Memory B cell (primary cell): ENCODE measurements around the gene SRSF5.
"Not testable (repeated sequence)": the region's sequence is repeated elsewhere in the genome, so short reads cannot be mapped to it uniquely, and the experiment has no call there.

ENCODE experiments used
- ATAC-seq: fragments of 150-1000 bp; cut with Tn5 transposase; 2 replicates; pipeline ENCODE4 v1.10.0; 2021; ENCODE audit warnings: low read depth, mild to moderate bottlenecking, moderate library complexity
- DNase-seq, 2 donors: peaks; one replicate each; pipeline ENCODE4 v3.0.0; 2022; ENCODE audit warnings: low spot score in 2 of 2
- H3K27ac Mint-ChIP-seq: one replicate; pipeline ENCODE4 v1.8.0; 2022; ENCODE audit warnings: mild to moderate bottlenecking, moderate library complexity, mixed read lengths
- H3K27me3 Mint-ChIP-seq: one replicate; pipeline ENCODE4 v1.8.0; 2022; ENCODE audit warnings: mixed read lengths
- H3K36me3 Mint-ChIP-seq: one replicate; pipeline ENCODE4 v1.8.0; 2022; ENCODE audit warnings: mild to moderate bottlenecking, mixed read lengths
- H3K4me1 Mint-ChIP-seq: one replicate; pipeline ENCODE4 v1.8.0; 2022; ENCODE audit warnings: mixed read lengths
- H3K4me3 Mint-ChIP-seq: one replicate; pipeline ENCODE4 v1.8.0; 2022; ENCODE audit warnings: mild to moderate bottlenecking, moderate library complexity, mixed read lengths
- H3K9me3 Mint-ChIP-seq: one replicate; pipeline ENCODE4 v1.8.0; 2022; ENCODE audit warnings: mixed read lengths

The SRSF5 gene

DNA sequence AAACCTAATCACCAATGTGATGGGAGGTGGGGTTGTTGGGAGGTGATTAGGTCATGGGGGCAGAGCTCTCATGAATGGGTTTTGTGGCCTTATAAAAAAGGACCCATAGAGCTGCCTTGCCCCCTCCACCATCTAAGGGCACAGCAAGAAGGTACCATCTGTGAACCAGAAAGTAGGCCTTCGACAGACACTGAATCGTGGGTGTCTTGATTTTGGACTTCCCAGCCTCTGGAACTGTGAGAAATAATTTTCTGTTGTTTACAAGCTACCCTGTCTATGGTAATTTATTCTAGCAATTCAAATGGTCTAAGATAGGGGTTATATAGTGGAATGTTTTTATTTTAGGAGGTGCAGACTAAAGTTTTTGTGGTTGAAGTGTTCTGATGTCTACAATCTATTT lies 38.0 kb downstream of the SRSF5 start:
- ATAC-seq: no peak
- no peak overlapping the region for H3K27ac Mint-ChIP-seq
- H3K4me1 Mint-ChIP-seq: no peaks in the 10 kb centered on the region

GRCh38 chr14:69807192-69807591 lies 40.2 kb downstream of the SRSF5 start:
- DNase-seq: no peak
- no peaks in the 10 kb centered on the region for H3K9me3 Mint-ChIP-seq
- no peak for ATAC-seq
- H3K36me3 Mint-ChIP-seq: no peaks in the 10 kb centered on the region
- H3K4me3 Mint-ChIP-seq: no peak overlapping the region
- H3K27me3 Mint-ChIP-seq: peaks cover 10% of the 10 kb centered on the region
- no peaks in the 10 kb centered on the region for H3K4me1 Mint-ChIP-seq
- H3K27ac Mint-ChIP-seq: no peak overlapping the region

More for the DNA sequence above, 38.0 kb downstream of the SRSF5 start:
- Mint-ChIP-seq H3K4me3 (no peak overlapping the region), H3K9me3 (peaks cover 3% of the 10 kb centered on the region), H3K27me3 (peaks cover 10% of the 10 kb centered on the region), H3K36me3 (peaks cover 5% of the 10 kb centered on the region)
- no peak for DNase-seq

- Mint-ChIP-seq H3K27me3 (peaks cover 8% of the 10 kb centered on the region), H3K9me3 (no peaks in the 10 kb centered on the region), H3K36me3 (no peaks in the 10 kb centered on the region), H3K27ac (no peak overlapping the region), H3K4me3 (no peak overlapping the region), H3K4me1 (no peaks in the 10 kb centered on the region)
- ATAC-seq (no peak), DNase-seq (no peak)
These were observed 42.2 kb downstream of the SRSF5 start for GRCh38 chr14:69808919-69809808.

DNA sequence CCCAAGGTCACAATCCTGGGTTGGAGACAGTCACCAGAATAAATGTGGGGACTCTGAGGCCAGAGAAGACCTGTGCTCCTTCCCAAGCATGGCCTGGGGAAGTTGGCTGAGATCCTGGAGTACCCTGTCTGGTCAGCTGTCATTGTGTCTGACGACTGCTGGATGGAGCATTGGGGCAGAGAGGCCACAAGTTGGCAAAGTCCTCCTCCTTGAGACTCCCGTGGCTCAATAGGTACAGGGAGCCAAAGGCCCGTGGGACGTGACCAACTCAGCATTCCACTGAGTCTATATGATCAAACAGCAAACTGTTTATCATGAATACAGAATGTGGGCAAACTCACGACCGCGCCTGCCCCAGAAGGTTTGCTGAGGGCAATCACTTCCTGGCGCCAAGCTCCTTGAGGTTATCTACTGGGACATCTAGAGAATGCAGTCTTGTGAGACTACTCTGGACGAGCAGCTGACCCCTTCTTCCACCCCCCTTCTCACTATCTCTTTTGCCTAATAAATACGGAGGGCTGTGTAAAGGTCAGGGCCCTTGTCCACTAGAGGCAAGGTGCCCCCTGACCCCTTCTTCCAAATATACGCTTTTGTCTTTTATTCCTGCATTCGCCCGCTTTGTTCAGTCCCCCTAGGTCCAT lies 44.4 kb downstream of the SRSF5 start:
- no peak overlapping the region for H3K27ac Mint-ChIP-seq
- ATAC-seq (no peak), DNase-seq (no peak)
- H3K27me3 Mint-ChIP-seq: peaks cover 6% of the 10 kb centered on the region
- no peak overlapping the region for H3K4me3 Mint-ChIP-seq
- H3K4me1 Mint-ChIP-seq: no peaks in the 10 kb centered on the region
- no peaks in the 10 kb centered on the region for H3K36me3 Mint-ChIP-seq
- no peaks in the 10 kb centered on the region for H3K9me3 Mint-ChIP-seq

DNA sequence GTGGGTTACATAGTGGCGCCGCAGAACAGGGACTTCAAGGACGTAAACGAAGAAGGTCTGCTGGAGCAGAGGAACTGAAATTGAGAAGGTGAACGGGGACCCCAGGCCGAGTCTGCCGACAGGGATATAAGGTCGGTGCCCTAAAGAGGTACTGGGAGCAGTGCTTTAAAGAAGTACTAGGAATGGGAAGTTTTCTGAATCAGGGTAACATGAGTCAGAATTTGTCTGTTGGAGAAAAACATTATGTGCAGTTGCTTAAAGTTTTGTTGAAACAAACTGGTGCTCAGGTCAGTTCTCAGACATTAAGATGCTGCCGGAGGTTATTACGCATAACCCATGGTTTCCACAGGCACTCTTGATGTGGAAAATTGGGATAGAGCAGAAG lies 44.9 kb downstream of the SRSF5 start:
- DNase-seq: no peak
- H3K9me3 Mint-ChIP-seq: no peaks in the 10 kb centered on the region
- H3K36me3 Mint-ChIP-seq: no peaks in the 10 kb centered on the region
- no peak overlapping the region for H3K27ac Mint-ChIP-seq
- no peak overlapping the region for H3K4me3 Mint-ChIP-seq
- no peaks in the 10 kb centered on the region for H3K4me1 Mint-ChIP-seq
- no peak for ATAC-seq
- H3K27me3 Mint-ChIP-seq: peaks cover 6% of the 10 kb centered on the region

GRCh38 chr14:69812711-69813110 lies 45.8 kb downstream of the SRSF5 start:
- no peak for DNase-seq
- H3K27me3 Mint-ChIP-seq: peaks cover 6% of the 10 kb centered on the region
- no peak overlapping the region for H3K4me3 Mint-ChIP-seq
- H3K36me3 Mint-ChIP-seq: no peaks in the 10 kb centered on the region
- H3K9me3 Mint-ChIP-seq: no peaks in the 10 kb centered on the region
- no peaks in the 10 kb centered on the region for H3K4me1 Mint-ChIP-seq
- ATAC-seq: no peak
- H3K27ac Mint-ChIP-seq: no peak overlapping the region

GRCh38 chr14:69813346-69813745 lies 46.4 kb downstream of the SRSF5 start:
- H3K4me1 Mint-ChIP-seq, H3K36me3 Mint-ChIP-seq, H3K9me3 Mint-ChIP-seq, H3K27me3 Mint-ChIP-seq, DNase-seq, H3K27ac Mint-ChIP-seq, H3K4me3 Mint-ChIP-seq, ATAC-seq: not testable (repeated sequence)

DNA sequence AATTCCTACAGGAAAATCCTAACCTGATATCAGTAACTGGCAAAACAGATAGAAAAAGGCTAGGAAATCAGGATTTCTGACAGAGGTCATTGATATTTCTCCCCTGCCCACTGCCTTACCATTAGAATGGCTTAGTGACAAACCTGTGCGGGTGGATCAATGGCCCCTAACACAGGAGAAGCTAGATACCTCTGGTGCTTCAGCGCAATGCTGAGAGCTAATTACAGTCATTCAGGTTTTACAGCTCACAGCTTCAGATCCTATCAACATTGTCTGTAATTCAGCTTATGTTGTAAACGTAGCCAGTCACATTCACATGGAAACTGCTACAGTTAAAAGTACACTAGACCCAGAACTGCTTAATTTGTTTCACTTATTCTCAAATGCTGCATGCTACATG lies 47.5 kb downstream of the SRSF5 start:
- H3K4me1 Mint-ChIP-seq: peaks cover 7% of the 10 kb centered on the region
- ATAC-seq (no peak), DNase-seq (no peak)
- H3K27me3 Mint-ChIP-seq: peaks cover 7% of the 10 kb centered on the region
- no peaks in the 10 kb centered on the region for H3K9me3 Mint-ChIP-seq
- no peak overlapping the region for H3K4me3 Mint-ChIP-seq
- no peaks in the 10 kb centered on the region for H3K36me3 Mint-ChIP-seq
- no peak overlapping the region for H3K27ac Mint-ChIP-seq

- Mint-ChIP-seq H3K27me3 (peaks cover 7% of the 10 kb centered on the region), H3K4me3 (no peak overlapping the region)
- no peak for DNase-seq
These were observed 48.6 kb downstream of the SRSF5 start for GRCh38 chr14:69815556-69815955.

DNA sequence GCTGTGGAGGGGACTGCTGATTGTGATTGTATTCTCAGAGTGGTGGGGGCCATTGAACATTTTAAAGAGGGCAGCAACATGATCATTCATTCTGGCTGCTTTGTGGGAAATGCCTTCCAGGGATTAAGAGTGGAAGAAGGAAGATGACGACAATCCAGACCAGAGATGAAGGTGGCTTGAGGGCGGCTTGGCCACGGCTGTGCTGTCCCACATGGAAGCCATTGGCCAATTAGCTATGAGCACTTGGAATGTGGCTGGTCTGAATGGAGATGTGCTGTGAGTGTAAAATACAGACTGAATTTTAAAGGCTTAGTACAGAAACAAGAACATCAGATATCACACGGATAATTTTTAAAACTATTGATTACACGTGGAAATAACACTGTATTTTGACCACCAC lies 49.3 kb downstream of the SRSF5 start:
- H3K4me3 Mint-ChIP-seq: no peak overlapping the region
- H3K27me3 Mint-ChIP-seq: peaks cover 5% of the 10 kb centered on the region
- H3K27ac Mint-ChIP-seq: no peak overlapping the region
- peaks cover 7% of the 10 kb centered on the region for H3K4me1 Mint-ChIP-seq
- DNase-seq (no peak), ATAC-seq (no peak)
- no peaks in the 10 kb centered on the region for H3K36me3 Mint-ChIP-seq
- no peaks in the 10 kb centered on the region for H3K9me3 Mint-ChIP-seq

More at GRCh38 chr14:69815556-69815955, 48.6 kb downstream of the SRSF5 start:
- no peak for ATAC-seq
- H3K27ac Mint-ChIP-seq: no peak overlapping the region
- peaks cover 7% of the 10 kb centered on the region for H3K4me1 Mint-ChIP-seq
- H3K9me3 Mint-ChIP-seq: no peaks in the 10 kb centered on the region
- H3K36me3 Mint-ChIP-seq: no peaks in the 10 kb centered on the region

GRCh38 chr14:69818758-69819191 lies 51.8 kb downstream of the SRSF5 start:
- Mint-ChIP-seq H3K4me1 (peaks cover 7% of the 10 kb centered on the region), H3K9me3 (no peaks in the 10 kb centered on the region), H3K27ac (no peak overlapping the region), H3K36me3 (no peaks in the 10 kb centered on the region), H3K4me3 (peak overlapping the region; percentile 6), H3K27me3 (peaks cover 8% of the 10 kb centered on the region)
- peak; percentile 73 to 74 for DNase-seq
- peak; percentile 81 for ATAC-seq

- Mint-ChIP-seq H3K27ac (no peak overlapping the region), H3K4me3 (no peak overlapping the region), H3K36me3 (no peaks in the 10 kb centered on the region), H3K4me1 (peaks cover 7% of the 10 kb centered on the region), H3K27me3 (peaks cover 9% of the 10 kb centered on the region), H3K9me3 (no peaks in the 10 kb centered on the region)
- ATAC-seq: no peak
- no peak for DNase-seq
These were observed 52.7 kb downstream of the SRSF5 start for GRCh38 chr14:69819607-69820006.

DNA sequence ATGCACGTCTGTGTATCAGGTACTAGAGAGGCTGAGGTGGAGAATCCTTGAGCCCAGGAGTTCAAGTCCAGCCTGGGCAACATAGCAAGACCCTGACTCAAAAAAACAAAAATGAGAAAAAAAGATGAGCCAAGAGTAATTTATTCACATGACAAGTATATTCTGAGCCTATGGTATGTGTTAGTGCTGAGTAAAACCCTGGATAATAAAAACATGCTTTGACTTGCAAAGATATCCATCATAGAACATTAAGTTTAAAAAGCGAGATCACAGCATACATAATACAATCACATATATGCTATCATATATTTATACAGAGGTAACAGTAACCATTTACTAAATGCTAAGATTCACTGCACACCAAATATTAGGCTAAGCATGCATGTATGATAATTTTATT lies 54.0 kb downstream of the SRSF5 start:
- Mint-ChIP-seq H3K4me3 (no peak overlapping the region), H3K9me3 (no peaks in the 10 kb centered on the region), H3K27me3 (peaks cover 9% of the 10 kb centered on the region), H3K4me1 (peaks cover 7% of the 10 kb centered on the region), H3K27ac (no peak overlapping the region), H3K36me3 (no peaks in the 10 kb centered on the region)
- DNase-seq: no peak
- no peak for ATAC-seq
